ENCODE results near the gene SIGLEC8.

- peak in 2 of 3 experiments; percentile 53 to 72 for TF ChIP-seq CTCF (IDR thresholded peaks at IDR 0.05)
- peak in 1 of 2 donors; percentile 21 for TF ChIP-seq POLR2AphosphoS5 (IDR thresholded peaks at IDR 0.05; ENCODE audit: insufficient read depth in 1 of 2, low read depth in 1 of 2)
- no peak for TF ChIP-seq POLR2A (IDR thresholded peaks at IDR 0.05)
Observed at GRCh38 chr19:51473009-51473707, 14.9 kb upstream of the SIGLEC8 start.
